Breast epithelium (tissue), 3 donors: ENCODE results near the gene UGT1A4.

Experiments used
- POLR2A ChIP-seq: fragments of 450-650 bp; IDR thresholded peaks from one replicate; pipeline ENCODE4 v1.6.1; 2016; ENCODE audit warnings: antibody characterized with exemption, mild to moderate bottlenecking, moderate library complexity
- TF ChIP-seq, protein P1 (sequence below), 3 donors: fragments of 450-650 bp; IDR thresholded peaks; one replicate each; pipeline ENCODE4 v1.5.1; 2016 to 2017; ENCODE audit warnings: antibody characterized with exemption in 3 of 3, mild to moderate bottlenecking in 3 of 3, moderate library complexity in 3 of 3

DNA sequence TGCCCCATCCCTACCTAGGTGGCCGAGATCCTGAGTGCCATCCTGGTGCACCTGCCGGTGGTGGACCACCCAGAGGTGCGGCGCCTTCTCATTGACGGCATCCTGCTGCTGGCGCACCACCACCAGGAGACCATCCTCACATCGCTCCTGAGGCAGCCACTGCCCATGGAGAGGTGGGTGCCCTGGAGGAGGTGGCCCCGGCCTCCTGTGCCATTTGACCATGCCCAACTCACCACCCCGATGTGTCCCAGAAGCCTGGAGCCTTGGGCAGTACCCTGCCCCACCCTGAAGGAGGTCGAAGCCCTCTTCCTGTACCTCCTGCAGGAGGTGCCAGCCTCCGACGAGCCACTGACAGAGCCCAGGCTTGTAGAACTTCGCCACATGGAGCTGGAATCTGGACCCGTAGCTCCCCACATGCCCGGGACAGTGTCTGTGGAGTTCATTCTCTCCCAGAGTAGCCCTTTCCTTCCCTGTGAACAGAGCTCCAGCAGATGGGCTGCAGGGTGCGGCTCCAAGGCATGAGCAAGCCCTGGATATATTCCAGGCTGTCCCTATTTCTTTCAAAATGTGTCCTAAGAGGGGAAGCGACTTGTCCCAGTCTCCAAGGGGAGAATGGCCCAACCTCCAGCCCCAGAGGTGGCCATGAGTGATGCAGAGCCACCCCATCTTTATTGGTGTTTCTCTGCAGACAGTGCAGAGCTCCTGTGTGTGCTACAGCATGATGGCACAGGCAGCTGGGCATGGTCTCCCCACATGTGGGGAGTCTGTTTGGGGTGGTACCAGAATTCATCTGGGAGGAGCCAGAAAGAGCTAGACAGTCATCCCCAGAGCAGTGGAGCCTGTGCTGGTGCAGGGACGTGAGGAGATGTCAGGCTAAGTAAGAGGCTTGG lies 101.6 kb downstream of the UGT1A4 start:
- TF ChIP-seq, protein P1, sequence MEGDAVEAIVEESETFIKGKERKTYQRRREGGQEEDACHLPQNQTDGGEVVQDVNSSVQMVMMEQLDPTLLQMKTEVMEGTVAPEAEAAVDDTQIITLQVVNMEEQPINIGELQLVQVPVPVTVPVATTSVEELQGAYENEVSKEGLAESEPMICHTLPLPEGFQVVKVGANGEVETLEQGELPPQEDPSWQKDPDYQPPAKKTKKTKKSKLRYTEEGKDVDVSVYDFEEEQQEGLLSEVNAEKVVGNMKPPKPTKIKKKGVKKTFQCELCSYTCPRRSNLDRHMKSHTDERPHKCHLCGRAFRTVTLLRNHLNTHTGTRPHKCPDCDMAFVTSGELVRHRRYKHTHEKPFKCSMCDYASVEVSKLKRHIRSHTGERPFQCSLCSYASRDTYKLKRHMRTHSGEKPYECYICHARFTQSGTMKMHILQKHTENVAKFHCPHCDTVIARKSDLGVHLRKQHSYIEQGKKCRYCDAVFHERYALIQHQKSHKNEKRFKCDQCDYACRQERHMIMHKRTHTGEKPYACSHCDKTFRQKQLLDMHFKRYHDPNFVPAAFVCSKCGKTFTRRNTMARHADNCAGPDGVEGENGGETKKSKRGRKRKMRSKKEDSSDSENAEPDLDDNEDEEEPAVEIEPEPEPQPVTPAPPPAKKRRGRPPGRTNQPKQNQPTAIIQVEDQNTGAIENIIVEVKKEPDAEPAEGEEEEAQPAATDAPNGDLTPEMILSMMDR (IDR thresholded peaks at IDR 0.05): no peak
- TF ChIP-seq POLR2A: no peak
